Neural progenitor cell (in vitro differentiated cells): ENCODE data around the gene PAPLN. TPM values are rescaled to one million over a fixed set of nuclear protein-coding genes. Genes with fewer than 3 reads are reported as not detected.

Experiments used
- DNase-seq: peaks from one replicate; pipeline ENCODE4 v3.0.0-alpha.2; 2016; ENCODE audit warnings: low spot score
- H2AFZ ChIP-seq: fragments of 200-600 bp; sonication (generic); replicated peaks from 2 replicates; pipeline ENCODE4 v1.6.1; 2016; ENCODE audit warnings: antibody characterized with exemption
- H3F3A ChIP-seq: fragments of 200-600 bp; sonication (generic); 2 replicates; pipeline ENCODE4 v1.6.1; 2016; ENCODE audit warnings: antibody characterized with exemption, low read depth
- H3K27ac ChIP-seq: fragments of 200-600 bp; sonication (generic); 2 replicates; pipeline ENCODE4 v1.5.1; 2016; ENCODE audit warnings: mild to moderate bottlenecking
- H3K27me3 ChIP-seq: fragments of 200-600 bp; sonication (generic); 2 replicates; pipeline ENCODE4 v1.6.1; 2016; ENCODE audit warnings: mild to moderate bottlenecking, moderate library complexity
- H3K36me3 ChIP-seq: fragments of 200-600 bp; sonication (generic); 2 replicates; pipeline ENCODE4 v1.5.1; 2016
- H3K4me1 ChIP-seq: fragments of 200-600 bp; sonication (generic); 2 replicates; pipeline ENCODE4 v1.6.1; 2016; ENCODE audit warnings: mixed run types
- H3K4me2 ChIP-seq: fragments of 200-600 bp; sonication (generic); 2 replicates; pipeline ENCODE4 v1.6.1; 2016
- H3K4me3 ChIP-seq: fragments of 200-600 bp; sonication (generic); 2 replicates; pipeline ENCODE4 v1.5.1; 2016
- H3K79me2 ChIP-seq: fragments of 200-600 bp; sonication (generic); 2 replicates; pipeline ENCODE4 v1.6.1; 2016; ENCODE audit warnings: low read depth
- H3K9ac ChIP-seq: fragments of 200-600 bp; sonication (generic); 2 replicates; pipeline ENCODE4 v1.6.1; 2016
- H3K9me3 ChIP-seq: fragments of 200-600 bp; sonication (generic); 2 replicates; pipeline ENCODE4 v1.5.1; 2016; ENCODE audit warnings: low read depth
- H4K20me1 ChIP-seq: fragments of 200-600 bp; sonication (generic); 2 replicates; pipeline ENCODE4 v1.6.1; 2016; ENCODE audit warnings: low read depth
- H3K27ac Mint-ChIP-seq: 3 replicates; pipeline ENCODE4 v1.8.0; 2021; ENCODE audit warnings: mixed read lengths
- H3K27me3 Mint-ChIP-seq: 2 replicates; pipeline ENCODE4 v1.8.0; 2022; ENCODE audit warnings: low read depth, mild to moderate bottlenecking, inconsistent platforms, moderate library complexity, mixed read lengths; ENCODE audit not compliant: insufficient read depth
- H3K36me3 Mint-ChIP-seq: 3 replicates; pipeline ENCODE4 v1.8.0; 2021; ENCODE audit warnings: mixed read lengths
- H3K4me1 Mint-ChIP-seq: 3 replicates; pipeline ENCODE4 v1.8.0; 2021; ENCODE audit warnings: mixed read lengths
- H3K4me3 Mint-ChIP-seq: 3 replicates; pipeline ENCODE4 v1.8.0; 2021; ENCODE audit warnings: mild to moderate bottlenecking, moderate library complexity, mixed read lengths
- H3K9me3 Mint-ChIP-seq: 3 replicates; pipeline ENCODE4 v1.8.0; 2020; ENCODE audit warnings: mixed read lengths
- EZH2 ChIP-seq: fragments of 200-600 bp; sonication (generic); IDR thresholded peaks from 2 replicates; pipeline ENCODE4 v1.6.1; 2017; ENCODE audit warnings: antibody characterized with exemption, mild to moderate bottlenecking, moderate library complexity
- EZH2phosphoT487 ChIP-seq: fragments of 200-600 bp; sonication (generic); IDR thresholded peaks from 2 replicates; pipeline ENCODE4 v1.6.1; 2017; ENCODE audit warnings: antibody characterized with exemption
- total RNA-seq: library from RNA; depleted of rRNA; stranded (reverse); fragments of >200 nt; gene quantifications from 2 replicates; pipeline ENCODE4 v1.2.3, GENCODE V29; 2015; ENCODE audit warnings: low replicate concordance
- TF ChIP-seq, protein P1 (sequence below): fragments of 200-600 bp; sonication (generic); IDR thresholded peaks from 2 replicates; pipeline ENCODE4 v1.5.1; 2017; ENCODE audit warnings: antibody characterized with exemption, mild to moderate bottlenecking

The PAPLN gene
- total RNA-seq, 1 donor from 2014 or later, result 17.3 TPM

DNA sequence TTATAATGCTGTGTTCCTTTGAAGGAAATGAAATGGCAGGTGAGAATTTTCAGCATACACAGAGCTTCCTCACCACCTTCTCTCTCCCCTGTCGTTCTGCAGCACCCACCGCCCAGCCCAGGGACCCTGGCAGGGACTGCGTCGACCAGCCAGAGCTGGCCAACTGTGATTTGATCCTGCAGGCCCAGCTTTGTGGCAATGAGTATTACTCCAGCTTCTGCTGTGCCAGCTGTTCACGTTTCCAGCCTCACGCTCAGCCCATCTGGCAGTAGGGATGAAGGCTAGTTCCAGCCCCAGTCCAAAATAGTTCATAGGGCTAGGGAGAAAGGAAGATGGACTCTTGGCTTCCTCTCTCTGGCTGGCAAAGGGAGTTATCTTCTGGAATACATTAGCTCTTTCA lies 35.1 kb downstream of the PAPLN start:
- DNase-seq, result no peak
- H2AFZ ChIP-seq, result no peak overlapping the region
- no peak overlapping the region for H3K27ac Mint-ChIP-seq
- H3K27me3 Mint-ChIP-seq, result peaks cover 8% of the 10 kb centered on the region
- TF ChIP-seq, protein P1, sequence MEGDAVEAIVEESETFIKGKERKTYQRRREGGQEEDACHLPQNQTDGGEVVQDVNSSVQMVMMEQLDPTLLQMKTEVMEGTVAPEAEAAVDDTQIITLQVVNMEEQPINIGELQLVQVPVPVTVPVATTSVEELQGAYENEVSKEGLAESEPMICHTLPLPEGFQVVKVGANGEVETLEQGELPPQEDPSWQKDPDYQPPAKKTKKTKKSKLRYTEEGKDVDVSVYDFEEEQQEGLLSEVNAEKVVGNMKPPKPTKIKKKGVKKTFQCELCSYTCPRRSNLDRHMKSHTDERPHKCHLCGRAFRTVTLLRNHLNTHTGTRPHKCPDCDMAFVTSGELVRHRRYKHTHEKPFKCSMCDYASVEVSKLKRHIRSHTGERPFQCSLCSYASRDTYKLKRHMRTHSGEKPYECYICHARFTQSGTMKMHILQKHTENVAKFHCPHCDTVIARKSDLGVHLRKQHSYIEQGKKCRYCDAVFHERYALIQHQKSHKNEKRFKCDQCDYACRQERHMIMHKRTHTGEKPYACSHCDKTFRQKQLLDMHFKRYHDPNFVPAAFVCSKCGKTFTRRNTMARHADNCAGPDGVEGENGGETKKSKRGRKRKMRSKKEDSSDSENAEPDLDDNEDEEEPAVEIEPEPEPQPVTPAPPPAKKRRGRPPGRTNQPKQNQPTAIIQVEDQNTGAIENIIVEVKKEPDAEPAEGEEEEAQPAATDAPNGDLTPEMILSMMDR, result no peak
- peaks cover 21% of the 10 kb centered on the region for H3K27me3 ChIP-seq
- no peaks in the 10 kb centered on the region for H4K20me1 ChIP-seq
- no peaks in the 10 kb centered on the region for H3K9me3 ChIP-seq
- H3K4me1 Mint-ChIP-seq, result peaks cover 2% of the 10 kb centered on the region
- no peak overlapping the region for H3K4me3 Mint-ChIP-seq
- H3F3A ChIP-seq, result no peaks in the 10 kb centered on the region
- no peak overlapping the region for H3K4me3 ChIP-seq
- H3K4me1 ChIP-seq, result no peaks in the 10 kb centered on the region
- H3K36me3 ChIP-seq, result no peaks in the 10 kb centered on the region
- H3K36me3 Mint-ChIP-seq, result peaks cover 10% of the 10 kb centered on the region
- H3K9me3 Mint-ChIP-seq, result no peaks in the 10 kb centered on the region
- no peak overlapping the region for H3K9ac ChIP-seq
- no peak overlapping the region for H3K4me2 ChIP-seq
- no peaks in the 10 kb centered on the region for H3K79me2 ChIP-seq
- no peak overlapping the region for H3K27ac ChIP-seq

DNA sequence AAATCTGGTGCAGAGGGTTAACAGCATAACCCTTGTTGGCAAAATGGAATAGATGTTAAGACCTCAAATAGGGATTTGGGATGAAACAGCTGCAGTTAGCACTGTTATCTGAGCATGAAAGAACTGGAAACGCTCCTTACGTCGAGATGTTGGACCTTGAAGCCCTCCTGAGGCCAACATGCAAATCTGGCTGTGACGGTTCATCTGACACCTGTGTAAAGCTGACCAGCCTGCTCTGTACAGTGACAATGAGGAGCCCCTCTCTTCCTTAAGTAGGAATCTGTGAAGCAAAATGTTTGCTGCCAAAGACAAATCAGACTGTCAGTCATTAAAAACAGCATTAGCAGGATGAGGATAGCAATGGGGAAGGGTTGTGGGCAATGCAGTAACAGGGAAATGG lies 36.5 kb downstream of the PAPLN start:
- H3K27me3 ChIP-seq, result peaks cover 21% of the 10 kb centered on the region
- peaks cover 2% of the 10 kb centered on the region for H3K4me1 Mint-ChIP-seq
- H3K36me3 Mint-ChIP-seq, result peaks cover 10% of the 10 kb centered on the region
- H3K36me3 ChIP-seq, result no peaks in the 10 kb centered on the region
- H3K27ac Mint-ChIP-seq, result no peak overlapping the region
- no peaks in the 10 kb centered on the region for H3K79me2 ChIP-seq
- no peak for DNase-seq
- H4K20me1 ChIP-seq, result no peaks in the 10 kb centered on the region
- no peaks in the 10 kb centered on the region for H3K9me3 ChIP-seq
- H3K4me2 ChIP-seq, result no peak overlapping the region
- no peak overlapping the region for H2AFZ ChIP-seq
- peaks cover 8% of the 10 kb centered on the region for H3K27me3 Mint-ChIP-seq
- no peak overlapping the region for H3K4me3 Mint-ChIP-seq
- no peak overlapping the region for H3K9ac ChIP-seq
- no peaks in the 10 kb centered on the region for H3F3A ChIP-seq
- no peak overlapping the region for H3K27ac ChIP-seq
- TF ChIP-seq, protein P1, result no peak
- TF ChIP-seq EZH2 (no peak), EZH2phosphoT487 (no peak)
- no peaks in the 10 kb centered on the region for H3K9me3 Mint-ChIP-seq
- no peaks in the 10 kb centered on the region for H3K4me1 ChIP-seq
- H3K4me3 ChIP-seq, result no peak overlapping the region

DNA sequence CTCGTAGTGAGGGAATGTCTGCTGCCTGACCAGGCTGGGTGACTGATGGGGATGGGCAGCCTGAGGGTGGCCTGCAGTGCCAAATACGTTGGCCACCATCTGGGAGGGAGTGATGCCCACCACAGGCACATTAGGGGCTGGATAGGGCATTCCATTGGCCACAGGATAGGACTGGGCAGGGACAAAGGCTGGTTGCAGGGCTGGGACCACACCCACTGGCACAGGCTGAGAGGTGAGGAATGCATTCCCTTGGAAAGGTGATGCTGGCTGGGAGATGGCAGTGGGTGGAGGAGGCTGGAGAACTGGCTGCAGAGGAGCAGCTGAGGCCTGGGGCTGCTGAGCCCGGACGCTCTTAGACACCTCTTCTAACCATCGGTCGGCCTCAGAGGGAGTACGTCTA lies 39.5 kb downstream of the PAPLN start:
- Histone ChIP-seq H2AFZ (no peak overlapping the region), H3K4me2 (no peak overlapping the region), H3K4me1 (no peaks in the 10 kb centered on the region), H3K9me3 (no peaks in the 10 kb centered on the region), H3F3A (peaks cover 7% of the 10 kb centered on the region), H3K9ac (no peak overlapping the region), H3K27ac (no peak overlapping the region), H3K27me3 (no peaks in the 10 kb centered on the region), H3K36me3 (no peaks in the 10 kb centered on the region), H4K20me1 (no peaks in the 10 kb centered on the region), H3K4me3 (no peak overlapping the region), H3K79me2 (no peaks in the 10 kb centered on the region)
- Mint-ChIP-seq H3K9me3 (no peaks in the 10 kb centered on the region), H3K36me3 (peaks cover 6% of the 10 kb centered on the region), H3K27ac (no peak overlapping the region), H3K4me3 (no peak overlapping the region), H3K27me3 (peaks cover 4% of the 10 kb centered on the region), H3K4me1 (no peaks in the 10 kb centered on the region)
- DNase-seq, result no peak
- no peak for TF ChIP-seq EZH2
- TF ChIP-seq, protein P1, result no peak
- TF ChIP-seq EZH2phosphoT487, result no peak

DNA sequence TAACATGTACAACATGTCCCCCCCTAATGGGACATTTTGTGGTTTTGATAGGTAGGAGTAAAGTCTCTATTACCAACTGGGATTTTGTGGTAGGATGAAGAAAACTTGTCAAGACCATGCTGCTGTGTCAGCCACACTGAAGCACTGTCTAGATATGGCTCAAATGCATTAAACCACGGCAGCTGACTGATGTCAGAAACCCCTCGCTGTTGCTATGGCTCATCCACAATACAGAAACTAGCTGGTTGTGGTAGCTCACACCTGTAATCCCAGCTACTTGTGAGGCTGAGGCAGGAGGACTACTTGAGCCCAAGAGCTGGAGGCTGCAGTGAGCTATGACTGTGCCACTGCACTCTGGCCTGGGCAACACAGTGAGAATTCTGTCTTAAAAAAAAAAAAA lies 40.1 kb downstream of the PAPLN start:
- H3K79me2 ChIP-seq, result no peaks in the 10 kb centered on the region
- no peak for TF ChIP-seq EZH2phosphoT487
- TF ChIP-seq, protein P1, result no peak
- no peak for TF ChIP-seq EZH2
- H3K4me3 ChIP-seq, result no peak overlapping the region
- H3K36me3 ChIP-seq, result no peaks in the 10 kb centered on the region
- no peaks in the 10 kb centered on the region for H3K9me3 Mint-ChIP-seq
- H3K9ac ChIP-seq, result no peak overlapping the region
- H3K27me3 ChIP-seq, result no peaks in the 10 kb centered on the region
- DNase-seq, result no peak
- H3K4me1 ChIP-seq, result no peaks in the 10 kb centered on the region
- H4K20me1 ChIP-seq, result peaks cover 4% of the 10 kb centered on the region
- H2AFZ ChIP-seq, result no peak overlapping the region
- no peaks in the 10 kb centered on the region for H3K9me3 ChIP-seq
- H3K27me3 Mint-ChIP-seq, result peaks cover 4% of the 10 kb centered on the region
- H3K4me3 Mint-ChIP-seq, result no peak overlapping the region
- peaks cover 11% of the 10 kb centered on the region for H3F3A ChIP-seq
- H3K4me1 Mint-ChIP-seq, result no peaks in the 10 kb centered on the region
- no peak overlapping the region for H3K27ac ChIP-seq
- H3K27ac Mint-ChIP-seq, result no peak overlapping the region
- no peak overlapping the region for H3K4me2 ChIP-seq
- H3K36me3 Mint-ChIP-seq, result peaks cover 10% of the 10 kb centered on the region
